SU-DHL-6 (cell line): ENCODE results near the gene TRAK1.

Experiments
- CTCF ChIP-seq: fragments of 200-600 bp; sonication (generic); IDR thresholded peaks from one replicate; pipeline ENCODE4 v1.5.1; 2017; ENCODE audit warnings: antibody characterized with exemption, mild to moderate bottlenecking, low read length, moderate library complexity; ENCODE audit not compliant: insufficient read depth, poor library complexity, severe bottlenecking
- EZH2phosphoT487 ChIP-seq: fragments of 200-600 bp; sonication (generic), shearing (Covaris generic); conservative IDR thresholded peaks from 2 replicates; pipeline ENCODE4 v1.6.1; 2018; ENCODE audit warnings: mild to moderate bottlenecking, antibody characterized with exemption, low read length, moderate library complexity, mixed read lengths

GRCh38 chr3:42151596-42152168 is 60.5 kb downstream of the TRAK1 start:
- no peak for TF ChIP-seq CTCF
- no peak for TF ChIP-seq EZH2phosphoT487
